ENCODE data around the gene FPR2.

FPR2 gene

GRCh38 chr19:51807111-51807701 is 46.2 kb downstream of the FPR2 start:
- no peak overlapping the region for H3K4me3 ChIP-seq (ENCODE audit: low read depth, low read length)
- DNase-seq (ENCODE audit: low read depth), result no peak
- no peak for TF ChIP-seq CTCF (IDR thresholded peaks at IDR 0.05; ENCODE audit: insufficient read depth, low read depth, low read length, missing control alignments)

- no peak overlapping the region for H3K4me3 ChIP-seq (ENCODE audit: low read depth, low read length)
- TF ChIP-seq CTCF (IDR thresholded peaks at IDR 0.05; ENCODE audit: insufficient read depth, low read depth, low read length, missing control alignments), result no peak
- DNase-seq (ENCODE audit: low read depth), result no peak
Measured at GRCh38 chr19:51807925-51808324, 46.9 kb downstream of the FPR2 start.

- no peak overlapping the region for H3K4me3 ChIP-seq (ENCODE audit: low read depth, low read length)
- TF ChIP-seq CTCF (IDR thresholded peaks at IDR 0.05; ENCODE audit: insufficient read depth, low read depth, low read length, missing control alignments), result no peak
- no peak for DNase-seq (ENCODE audit: low read depth)
Measured at GRCh38 chr19:51808333-51808986, 47.5 kb downstream of the FPR2 start.

- no peak overlapping the region for H3K4me3 ChIP-seq (ENCODE audit: low read depth, low read length)
- no peak for TF ChIP-seq CTCF (IDR thresholded peaks at IDR 0.05; ENCODE audit: insufficient read depth, low read depth, low read length, missing control alignments)
- no peak for DNase-seq (ENCODE audit: low read depth)
Measured at GRCh38 chr19:51809787-51810186, 48.8 kb downstream of the FPR2 start.

GRCh38 chr19:51810223-51810622 is 49.2 kb downstream of the FPR2 start:
- DNase-seq (ENCODE audit: low read depth), result no peak
- TF ChIP-seq CTCF (IDR thresholded peaks at IDR 0.05; ENCODE audit: insufficient read depth, low read depth, low read length, missing control alignments), result no peak
- no peak overlapping the region for H3K4me3 ChIP-seq (ENCODE audit: low read depth, low read length)

- DNase-seq (ENCODE audit: low read depth), result no peak
- no peak for TF ChIP-seq CTCF (IDR thresholded peaks at IDR 0.05; ENCODE audit: insufficient read depth, low read depth, low read length, missing control alignments)
- no peak overlapping the region for H3K4me3 ChIP-seq (ENCODE audit: low read depth, low read length)
Measured at GRCh38 chr19:51811344-51811743, 50.4 kb downstream of the FPR2 start.

- no peak for TF ChIP-seq CTCF (IDR thresholded peaks at IDR 0.05; ENCODE audit: insufficient read depth, low read depth, low read length, missing control alignments)
- DNase-seq (ENCODE audit: low read depth), result no peak
- no peak overlapping the region for H3K4me3 ChIP-seq (ENCODE audit: low read depth, low read length)
Measured at GRCh38 chr19:51815043-51815442, 54.1 kb downstream of the FPR2 start.

Data from GM12865 (cell line).